Measurements from ENCODE around the gene MBD5. TPM values are rescaled to one million over a fixed set of nuclear protein-coding genes. Genes with fewer than 3 reads are reported as not detected.

The MBD5 gene
- polyA plus RNA-seq, 1 donor: 21.2 TPM

DNA sequence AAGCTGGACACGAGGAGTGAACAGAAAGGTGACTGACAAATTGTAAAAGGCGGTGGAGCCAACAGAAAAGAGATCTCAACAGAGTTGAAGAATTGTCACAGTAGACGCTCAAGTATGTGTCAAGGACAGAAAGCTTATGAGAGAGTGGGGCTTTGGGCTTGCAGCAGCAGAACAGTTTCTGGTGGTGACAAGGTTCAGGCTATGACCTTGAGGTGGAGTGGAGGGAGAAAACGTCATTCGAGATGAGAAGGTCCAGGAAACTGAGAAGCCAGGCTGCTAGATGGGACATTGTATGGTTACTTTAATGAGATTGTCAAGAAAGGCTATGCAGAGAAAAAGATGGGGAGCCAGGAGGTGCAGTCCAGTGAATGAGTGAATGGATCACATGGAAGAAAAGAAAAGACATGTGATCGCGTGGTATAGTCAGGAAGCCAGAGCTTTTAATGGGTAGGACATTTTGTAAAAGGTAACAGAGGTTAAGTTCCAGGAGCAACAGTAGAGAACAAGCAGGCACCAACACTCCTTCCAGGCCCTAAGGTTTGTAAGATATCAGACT, 532.5 kb downstream of the MBD5 start:
- DNase-seq: no peak

DNA sequence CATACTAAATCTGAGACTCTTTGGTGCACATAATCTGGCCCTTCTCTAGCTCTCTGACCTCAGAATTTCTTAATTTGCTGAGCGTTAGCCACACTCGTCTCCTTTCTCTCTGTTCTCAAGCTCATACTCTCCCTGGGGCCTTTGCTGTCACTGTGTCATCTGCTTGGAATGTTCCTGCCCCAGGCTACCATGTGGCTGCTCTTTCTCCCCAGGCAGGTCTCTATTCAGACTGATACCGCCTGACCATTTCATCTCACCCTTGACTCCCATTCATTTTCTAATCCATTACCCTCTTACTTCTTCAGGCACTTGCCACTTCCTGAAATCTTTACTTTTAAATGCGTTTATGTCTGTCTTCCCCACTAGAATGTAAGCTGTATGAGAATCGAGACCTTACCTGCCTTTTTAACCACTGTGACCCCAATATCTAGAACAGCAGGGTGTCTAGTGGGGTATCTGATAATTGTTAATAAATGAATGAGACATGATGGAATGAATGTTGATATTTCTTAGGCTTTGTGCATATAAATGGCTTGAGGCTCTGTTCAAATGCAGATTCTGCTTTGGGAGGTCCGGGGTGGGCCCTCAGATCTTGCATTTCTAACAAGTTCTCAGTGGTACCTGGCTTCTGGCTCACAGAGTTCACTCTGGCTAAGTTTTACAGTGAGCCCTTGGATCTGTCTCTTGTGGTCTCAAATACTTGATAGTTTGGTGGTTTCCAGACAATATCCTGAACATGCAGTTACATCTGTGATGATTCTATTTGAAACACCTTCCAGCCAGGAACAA, 533.8 kb downstream of the MBD5 start:
- no peak for DNase-seq

DNA sequence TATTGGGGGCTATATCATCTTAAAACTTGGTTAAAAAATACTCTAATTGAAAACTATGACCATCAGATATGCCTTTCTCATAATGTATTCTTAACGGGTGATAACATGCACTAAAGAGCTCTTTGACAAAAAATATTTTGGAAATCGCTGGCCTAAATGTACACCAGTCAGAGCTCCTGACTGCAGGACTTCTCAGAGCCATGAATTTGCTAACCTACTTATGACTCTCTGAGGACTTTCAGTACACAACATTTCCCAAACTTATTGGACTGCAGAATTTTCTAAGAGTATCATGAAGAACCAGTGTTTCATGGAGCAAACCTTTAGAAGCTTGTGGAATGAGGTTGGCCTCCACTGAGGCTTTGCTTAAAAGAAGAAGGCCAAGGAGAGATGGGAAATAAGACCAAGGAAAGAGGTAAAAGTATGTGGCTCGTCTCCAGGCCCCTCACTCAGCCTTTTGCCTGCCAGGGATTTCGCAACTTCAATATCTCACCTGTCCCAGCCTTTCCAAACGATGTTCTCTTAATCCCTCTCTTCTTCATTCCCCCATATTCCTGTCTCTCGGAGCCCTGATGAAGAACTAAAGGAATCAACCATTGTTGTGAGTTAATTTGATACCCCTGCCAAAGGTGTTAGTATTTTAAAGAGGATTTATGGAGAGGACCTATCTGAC, 534.9 kb downstream of the MBD5 start:
- DNase-seq: no peak

DNA sequence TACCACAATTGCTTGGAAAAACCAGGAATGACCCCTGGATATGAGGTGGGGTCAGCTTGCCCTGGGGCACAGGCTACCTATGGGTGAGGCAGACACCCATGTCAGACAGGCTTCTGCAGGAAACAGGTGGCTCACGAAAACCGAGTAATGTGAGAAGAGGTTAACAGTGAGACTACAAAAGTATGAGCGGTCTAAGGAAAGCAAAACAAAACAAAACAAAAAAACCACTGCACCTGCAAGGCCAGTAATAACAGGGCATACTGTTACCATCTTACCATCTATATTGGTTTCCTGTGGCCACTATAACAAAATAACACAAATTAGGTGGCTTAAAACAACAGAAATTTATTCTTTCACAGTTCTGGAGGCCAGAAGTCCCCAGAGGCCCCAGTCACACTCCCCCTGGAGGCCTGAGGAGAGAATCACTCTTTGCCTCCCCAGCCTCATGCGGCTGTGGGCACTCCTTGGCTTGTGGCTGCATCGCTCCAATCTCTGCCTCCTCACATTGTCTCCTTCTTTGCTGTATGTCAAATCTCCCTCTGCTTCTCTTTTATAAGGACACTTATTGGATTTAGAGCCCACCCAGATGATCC, 537.0 kb downstream of the MBD5 start:
- no peak for DNase-seq

DNA sequence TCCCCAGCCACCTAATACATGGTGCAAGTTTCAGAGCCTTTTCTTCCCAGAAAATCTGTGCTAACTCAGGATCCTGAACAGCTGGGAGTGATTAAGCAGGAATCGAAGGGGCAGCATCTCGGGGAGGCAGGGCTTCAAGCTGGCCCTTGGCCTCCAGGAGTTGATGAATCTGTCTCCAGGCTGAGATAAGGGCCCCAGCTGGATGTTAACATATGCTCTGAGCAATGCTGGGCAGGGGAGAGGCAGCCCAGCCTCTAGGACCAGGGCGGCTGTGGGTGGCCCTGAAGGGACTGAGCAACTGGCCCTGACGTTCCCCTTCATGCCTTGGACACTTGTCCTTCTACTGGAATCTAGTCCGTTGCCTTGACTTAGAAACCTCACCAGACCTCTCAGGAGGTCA, 539.6 kb downstream of the MBD5 start:
- no peak for DNase-seq

DNA sequence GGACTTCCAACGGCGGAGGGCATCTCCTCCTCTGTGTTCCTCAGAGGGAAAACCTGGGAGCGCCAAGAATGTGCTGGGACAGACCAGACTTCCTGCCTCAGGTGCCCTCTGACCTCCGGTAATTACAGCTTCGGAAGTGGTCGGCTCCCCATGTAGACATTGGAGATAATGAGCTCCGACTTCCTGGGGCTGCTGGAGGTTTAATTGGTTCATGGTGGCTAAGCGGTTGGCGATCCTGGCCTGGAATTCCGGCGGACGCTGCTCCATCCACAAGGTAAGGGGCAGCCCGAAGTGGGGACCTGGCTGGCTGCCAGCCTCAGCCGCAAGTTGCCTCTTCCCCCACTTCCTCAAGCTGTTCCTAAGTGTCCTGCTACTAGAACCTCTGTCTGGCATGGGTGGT, 540.5 kb downstream of the MBD5 start:
- DNase-seq: no peak

DNA sequence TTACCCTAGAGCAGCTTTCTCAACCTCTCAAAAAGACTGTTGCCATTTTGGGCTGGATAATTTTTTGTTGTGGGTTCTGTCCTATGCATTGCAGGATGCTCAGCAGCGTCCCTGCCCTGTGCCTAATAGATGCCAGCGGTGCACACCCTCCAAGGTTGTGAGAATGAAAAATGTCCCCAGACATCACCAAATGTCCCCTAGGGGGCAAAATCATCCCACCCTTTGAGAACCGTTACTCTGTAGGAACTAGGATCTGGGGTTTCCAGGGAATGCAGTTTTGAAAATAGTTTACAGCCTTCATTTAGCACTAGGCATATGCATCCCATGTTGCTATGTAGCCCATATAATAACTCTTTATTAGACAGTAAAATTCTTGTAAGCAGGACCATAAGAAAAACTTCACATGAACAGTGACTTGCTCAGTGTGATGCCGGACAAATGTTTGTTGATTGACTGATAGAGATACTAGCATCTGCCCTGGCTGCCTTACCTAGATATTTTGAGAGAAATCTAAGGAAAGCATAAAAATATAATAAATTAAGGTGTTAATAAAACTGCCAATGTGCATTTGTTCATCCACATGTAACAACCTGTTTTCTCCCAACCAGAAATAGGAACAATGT, 544.5 kb downstream of the MBD5 start:
- DNase-seq: no peak

Other genes starting within 250 kb of the MBD5 start
- gene ACVR2A, start 176.1 kb upstream of the MBD5 start, polyA plus RNA-seq (ENCODE audit: insufficient read length): 27.6 TPM
- 33.7 TPM for gene ORC4, start 354 bp upstream of the MBD5 start, polyA plus RNA-seq (ENCODE audit: insufficient read length)

Data from hindlimb muscle (tissue), 1 donor.